ENCODE measurements around the gene PILRA.

DNA sequence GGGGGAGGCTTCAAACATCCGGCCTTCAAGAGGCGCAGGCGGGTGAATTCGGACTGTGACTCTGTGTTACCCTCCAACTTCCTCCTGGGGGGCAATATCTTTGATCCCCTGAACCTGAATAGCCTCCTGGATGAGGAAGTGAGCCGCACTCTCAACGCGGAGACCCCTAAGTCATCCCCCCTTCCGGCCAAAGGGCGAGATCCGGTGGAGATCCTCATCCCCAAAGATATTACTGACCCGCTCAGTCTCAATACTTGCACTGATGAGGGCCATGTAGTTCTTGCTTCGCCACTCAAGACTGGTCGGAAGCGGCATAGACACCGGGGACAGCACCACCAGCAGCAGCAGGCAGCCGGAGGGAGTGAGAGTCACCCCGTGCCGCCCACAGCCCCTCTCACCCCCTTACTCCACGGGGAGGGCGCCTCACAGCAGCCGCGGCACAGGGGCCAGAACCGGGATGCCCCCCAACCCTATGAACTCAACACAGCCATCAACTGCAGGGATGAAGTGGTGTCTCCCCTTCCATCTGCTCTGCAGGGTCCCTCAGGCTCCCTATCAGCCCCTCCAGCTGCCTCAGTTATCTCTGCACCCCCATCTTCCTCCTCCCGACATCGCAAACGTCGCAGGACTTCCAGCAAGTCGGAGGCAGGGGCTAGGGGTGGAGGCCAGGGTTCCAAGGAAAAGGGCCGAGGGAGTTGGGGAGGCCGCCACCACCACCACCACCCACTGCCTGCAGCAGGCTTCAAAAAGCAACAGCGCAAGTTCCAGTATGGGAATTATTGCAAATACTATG, 57.4 kb downstream of the PILRA start:
- TF ChIP-seq CREB1 (CRISPR knock-in tag; IDR thresholded peaks at IDR 0.05; ENCODE audit: low read depth) = no peak
- TF ChIP-seq, protein P1, sequence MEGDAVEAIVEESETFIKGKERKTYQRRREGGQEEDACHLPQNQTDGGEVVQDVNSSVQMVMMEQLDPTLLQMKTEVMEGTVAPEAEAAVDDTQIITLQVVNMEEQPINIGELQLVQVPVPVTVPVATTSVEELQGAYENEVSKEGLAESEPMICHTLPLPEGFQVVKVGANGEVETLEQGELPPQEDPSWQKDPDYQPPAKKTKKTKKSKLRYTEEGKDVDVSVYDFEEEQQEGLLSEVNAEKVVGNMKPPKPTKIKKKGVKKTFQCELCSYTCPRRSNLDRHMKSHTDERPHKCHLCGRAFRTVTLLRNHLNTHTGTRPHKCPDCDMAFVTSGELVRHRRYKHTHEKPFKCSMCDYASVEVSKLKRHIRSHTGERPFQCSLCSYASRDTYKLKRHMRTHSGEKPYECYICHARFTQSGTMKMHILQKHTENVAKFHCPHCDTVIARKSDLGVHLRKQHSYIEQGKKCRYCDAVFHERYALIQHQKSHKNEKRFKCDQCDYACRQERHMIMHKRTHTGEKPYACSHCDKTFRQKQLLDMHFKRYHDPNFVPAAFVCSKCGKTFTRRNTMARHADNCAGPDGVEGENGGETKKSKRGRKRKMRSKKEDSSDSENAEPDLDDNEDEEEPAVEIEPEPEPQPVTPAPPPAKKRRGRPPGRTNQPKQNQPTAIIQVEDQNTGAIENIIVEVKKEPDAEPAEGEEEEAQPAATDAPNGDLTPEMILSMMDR (conservative IDR thresholded peaks at IDR 0.05; ENCODE audit: low read depth in 2 of 2) = no peak
- no peak for TF ChIP-seq POLR2AphosphoS5 (IDR thresholded peaks at IDR 0.05; ENCODE audit: low read depth)
